Measurements from ENCODE around the gene OVCA2. TPM values are rescaled to one million over a fixed set of nuclear protein-coding genes. Genes with fewer than 3 reads are reported as not detected.

The OVCA2 gene
- total and polyA plus RNA-seq, 2 experiments from 2014 or later: 49.2 to 72.5 TPM

GRCh38 chr17:2053380-2054261, 11.8 kb downstream of the OVCA2 start:
- Histone ChIP-seq H3K4me3 (peak overlapping the region; percentile 1), H3K9me2 (replicated peaks; ENCODE audit: insufficient read depth) (no peaks in the 10 kb centered on the region), H4K20me1 (ENCODE audit: insufficient read depth, poor library complexity, severe bottlenecking) (peaks cover 4% of the 10 kb centered on the region), H3K9me3 (ENCODE audit: low read depth) (no peaks in the 10 kb centered on the region), H3K27me3 (peaks cover 48% of the 10 kb centered on the region), H3K36me3 (replicated peaks; ENCODE audit: insufficient read depth, low read depth) (no peaks in the 10 kb centered on the region), H2AFZ (no peak overlapping the region), H3K4me2 (peak overlapping the region; percentile 99), H3K4me1 (ENCODE audit: insufficient read depth) (peaks cover 42% of the 10 kb centered on the region), H3K79me2 (peaks cover 4% of the 10 kb centered on the region), H3K27ac (peak overlapping the region; percentile 40)
- WGBS (ENCODE audit: low lambda C conversion rate, missing lambda C conversion rate): 13% methylated on average over 61 of the region's 84 CpGs
- DNase-seq (ENCODE audit: low spot score): peak; percentile 86
- TF ChIP-seq EZH2 (IDR thresholded peaks at IDR 0.05; ENCODE audit: borderline replicate concordance) (no peak), EZH2phosphoT487 (IDR thresholded peaks at IDR 0.05; ENCODE audit: low read depth, severe bottlenecking, unreplicated experiment) (no peak), CTCF (IDR thresholded peaks at IDR 0.05; ENCODE audit: poor library complexity) (peak; percentile 56)

- no peaks in the 10 kb centered on the region for H3K9me2 ChIP-seq (replicated peaks; ENCODE audit: insufficient read depth)
- no peaks in the 10 kb centered on the region for H3K36me3 ChIP-seq (replicated peaks; ENCODE audit: insufficient read depth, low read depth)
- no peak for DNase-seq (ENCODE audit: low spot score)
- TF ChIP-seq CTCF (IDR thresholded peaks at IDR 0.05; ENCODE audit: poor library complexity): no peak
- no peak for TF ChIP-seq EZH2phosphoT487 (IDR thresholded peaks at IDR 0.05; ENCODE audit: low read depth, severe bottlenecking, unreplicated experiment)
- no peak for TF ChIP-seq EZH2 (IDR thresholded peaks at IDR 0.05; ENCODE audit: borderline replicate concordance)
- 20% methylated on average over 16 of the region's 16 CpGs for WGBS (ENCODE audit: low lambda C conversion rate, missing lambda C conversion rate)
- peaks cover 4% of the 10 kb centered on the region for H3K79me2 ChIP-seq
- H3K27ac ChIP-seq: peak overlapping the region; percentile 40
- H3K9me3 ChIP-seq (ENCODE audit: low read depth): no peaks in the 10 kb centered on the region
- H3K4me1 ChIP-seq (ENCODE audit: insufficient read depth): peaks cover 36% of the 10 kb centered on the region
- peak overlapping the region; percentile 99 for H3K4me2 ChIP-seq
- H3K27me3 ChIP-seq: peaks cover 52% of the 10 kb centered on the region
- peaks cover 4% of the 10 kb centered on the region for H4K20me1 ChIP-seq (ENCODE audit: insufficient read depth, poor library complexity, severe bottlenecking)
- no peak overlapping the region for H2AFZ ChIP-seq
- H3K4me3 ChIP-seq: peak overlapping the region; percentile 1
These were observed 12.4 kb downstream of the OVCA2 start for GRCh38 chr17:2054262-2054511.

- Histone ChIP-seq H3K9me2 (replicated peaks; ENCODE audit: insufficient read depth) (no peaks in the 10 kb centered on the region), H4K20me1 (ENCODE audit: insufficient read depth, poor library complexity, severe bottlenecking) (peaks cover 4% of the 10 kb centered on the region), H3K27me3 (peaks cover 57% of the 10 kb centered on the region), H3K4me3 (peak within 1 kb of the TSS; percentile 72), H3K79me2 (peaks cover 4% of the 10 kb centered on the region), H3K4me1 (ENCODE audit: insufficient read depth) (peaks cover 33% of the 10 kb centered on the region), H3K27ac (peak within 1 kb of the TSS; percentile 69), H3K9me3 (ENCODE audit: low read depth) (no peaks in the 10 kb centered on the region), H3K36me3 (replicated peaks; ENCODE audit: insufficient read depth, low read depth) (no peaks in the 10 kb centered on the region), H2AFZ (no peak within 1 kb of the TSS), H3K4me2 (peak within 1 kb of the TSS; percentile 99)
- 11% methylated on average over 39 of the region's 72 CpGs for WGBS (ENCODE audit: low lambda C conversion rate, missing lambda C conversion rate)
- DNase-seq (ENCODE audit: low spot score): peak; percentile 90
- peak; percentile 75 for TF ChIP-seq EZH2 (IDR thresholded peaks at IDR 0.05; ENCODE audit: borderline replicate concordance)
- TF ChIP-seq CTCF (IDR thresholded peaks at IDR 0.05; ENCODE audit: poor library complexity): peak; percentile 67
- no peak for TF ChIP-seq EZH2phosphoT487 (IDR thresholded peaks at IDR 0.05; ENCODE audit: low read depth, severe bottlenecking, unreplicated experiment)
These were observed 12.9 kb downstream of the OVCA2 start, which contains the start of gene HIC1 for GRCh38 chr17:2054512-2055291. HIC1 (plus strand) TSS chr17:2055103; CDS start chr17:2056691, 1,588 bp downstream.

Data from hepatocyte (in vitro differentiated cells).